GM19395 (cell line): ENCODE measurements around the gene KDM4B.

ENCODE experiments used
- ATAC-seq: cut with Tn5 transposase; IDR thresholded peaks from one replicate; pipeline ENCODE4 v1.9.1; 2021; ENCODE audit warnings: mild to moderate bottlenecking, moderate library complexity; ENCODE audit not compliant: unreplicated experiment

KDM4B gene

DNA sequence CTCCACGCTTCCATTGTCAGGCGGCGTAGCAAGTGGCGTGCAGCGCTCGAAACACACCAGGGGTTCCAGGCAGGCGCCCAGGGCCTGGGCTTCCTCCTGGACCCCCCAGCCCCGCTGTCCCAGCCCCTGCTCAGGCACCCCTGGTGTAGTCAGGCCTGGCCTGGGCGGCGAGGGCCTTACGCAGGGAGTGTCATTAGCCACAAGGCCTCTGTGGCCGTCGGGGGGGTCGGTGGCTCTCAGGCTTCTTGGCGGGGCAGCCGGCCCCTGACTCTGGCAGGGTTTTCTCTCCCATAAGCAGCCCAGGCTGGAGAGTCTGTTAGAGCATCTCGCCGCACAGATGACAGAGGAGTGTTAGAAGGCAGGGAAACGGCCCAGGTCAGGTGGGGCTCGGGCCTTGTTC is 116.7 kb downstream of the KDM4B start:
- ATAC-seq: no peak

- ATAC-seq: no peak
Observed at GRCh38 chr19:5086230-5086629, 117.3 kb downstream of the KDM4B start.

DNA sequence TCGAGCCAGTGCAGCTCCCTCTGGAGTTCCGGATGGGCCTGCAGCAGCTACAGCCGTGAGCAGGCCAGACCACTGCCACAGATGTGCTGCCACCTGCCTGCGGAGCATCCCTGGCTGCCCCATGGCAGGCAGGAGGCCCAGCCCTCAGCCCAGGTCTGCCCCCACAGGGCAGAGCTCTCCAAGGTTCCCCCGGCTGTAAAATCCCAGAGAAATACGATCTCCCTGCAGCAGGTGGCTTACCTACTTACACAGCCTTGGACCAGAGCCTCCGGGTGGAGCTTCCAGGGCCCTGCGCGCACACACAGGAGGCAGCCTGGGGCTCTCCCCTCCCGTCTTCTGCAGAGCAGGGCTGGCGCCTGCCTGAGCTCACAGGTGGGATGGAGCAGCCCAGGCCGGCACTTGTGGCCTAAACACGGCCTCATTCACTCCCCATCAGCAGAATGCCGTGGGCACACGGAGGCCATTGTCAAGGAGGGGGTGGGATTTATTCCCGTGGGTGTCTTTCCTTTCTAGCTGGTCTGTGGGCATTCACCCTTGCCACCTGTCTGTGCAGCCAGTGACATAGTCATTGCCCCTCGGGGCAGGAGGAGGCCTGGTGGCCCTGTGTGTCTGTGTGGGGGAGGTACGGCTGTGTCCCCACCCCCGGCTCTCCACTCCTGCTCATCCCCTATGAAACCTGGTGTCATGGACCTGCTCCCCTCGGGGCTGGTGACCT is 118.0 kb downstream of the KDM4B start:
- ATAC-seq: no peak

DNA sequence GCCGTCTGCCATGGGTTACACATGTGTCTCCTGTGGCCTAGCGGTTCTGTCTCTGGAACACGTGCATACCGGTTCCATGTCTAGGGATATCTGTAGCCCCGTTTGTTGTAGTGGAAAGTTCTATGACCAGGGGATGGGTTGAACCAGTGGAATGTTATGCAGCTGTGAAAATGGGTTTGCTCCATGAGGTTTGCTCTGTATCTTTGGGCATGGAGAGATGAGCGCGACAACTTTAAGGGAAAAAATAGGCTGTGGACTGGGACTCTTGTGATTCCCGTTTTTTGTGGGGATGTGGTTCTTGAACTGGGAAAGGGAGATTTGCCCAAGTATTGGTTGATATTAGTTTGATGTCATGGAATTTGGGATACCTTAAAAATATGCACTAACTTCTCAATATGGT is 120.4 kb downstream of the KDM4B start:
- no peak for ATAC-seq

DNA sequence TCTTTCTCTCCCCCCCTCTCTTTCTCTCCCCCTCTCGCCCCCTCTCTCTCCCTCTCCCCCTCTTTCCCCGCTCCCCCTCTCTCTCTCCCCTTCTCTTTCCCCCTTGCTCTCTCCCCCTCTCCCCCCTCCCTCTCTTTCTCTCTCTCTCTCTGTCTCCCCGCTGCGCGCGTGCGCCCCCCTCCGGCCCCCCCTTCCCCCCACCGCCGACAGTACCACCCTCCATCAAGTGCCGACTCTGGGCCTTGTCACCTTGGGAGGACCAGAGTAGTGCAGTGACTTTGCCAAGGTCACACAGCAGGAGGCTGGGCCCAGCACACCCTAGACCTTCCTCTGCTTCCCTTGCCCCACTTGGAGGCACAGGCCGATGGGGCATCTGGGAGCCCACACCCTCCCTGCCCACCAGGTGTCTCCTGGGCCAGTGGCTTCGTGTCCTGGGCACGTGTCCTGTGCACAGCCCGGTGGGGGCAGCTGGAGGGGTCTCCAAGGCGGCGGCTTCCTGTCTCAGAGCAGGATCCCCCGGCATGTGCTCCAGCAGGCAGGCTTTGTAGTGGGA is 121.6 kb downstream of the KDM4B start:
- ATAC-seq: no peak

GRCh38 chr19:5091018-5091683 is 122.2 kb downstream of the KDM4B start:
- no peak for ATAC-seq

- no peak for ATAC-seq
Observed at GRCh38 chr19:5091684-5092480, 123.0 kb downstream of the KDM4B start.

- no peak for ATAC-seq
Observed at GRCh38 chr19:5092481-5092843, 123.5 kb downstream of the KDM4B start.

- no peak for ATAC-seq
Observed at GRCh38 chr19:5093297-5093928, 124.5 kb downstream of the KDM4B start.

DNA sequence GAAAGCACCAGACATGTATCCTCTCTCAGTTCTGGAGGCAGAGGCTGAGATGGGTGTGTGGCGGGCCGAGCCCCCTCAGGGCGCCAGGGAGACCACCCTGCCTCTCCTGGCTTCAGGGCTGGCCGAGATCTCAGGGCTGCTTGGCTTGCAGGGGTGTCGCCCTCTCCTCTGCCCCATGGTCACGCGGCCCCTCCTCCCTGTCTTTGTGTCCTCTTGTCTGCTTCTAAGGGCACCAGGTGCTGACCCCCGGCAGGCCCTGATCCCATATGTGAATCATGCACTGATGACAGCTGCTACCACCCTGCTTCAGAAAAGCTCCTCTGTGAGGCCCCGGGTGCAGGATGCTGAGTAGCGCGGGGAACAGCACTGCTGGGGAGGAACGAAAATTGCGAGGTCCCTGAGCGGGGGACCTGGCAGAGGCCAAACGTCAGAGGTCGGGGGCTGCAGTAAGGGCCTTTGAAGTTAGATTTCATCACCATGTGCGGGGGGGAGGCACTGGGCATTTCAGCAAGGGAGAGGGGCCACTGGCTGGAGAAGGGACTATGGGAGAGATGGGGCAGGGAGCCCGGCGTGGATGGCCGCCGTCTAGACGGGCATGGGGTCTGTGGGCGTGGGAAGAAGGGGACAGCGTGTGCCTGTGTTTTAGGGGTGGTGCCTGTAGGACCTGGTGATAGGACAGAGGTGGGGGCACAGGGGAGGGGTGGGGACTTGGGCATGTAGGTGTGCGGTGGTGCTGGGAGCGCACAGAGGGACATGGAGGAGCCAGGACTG is 125.2 kb downstream of the KDM4B start:
- ATAC-seq: no peak

- no peak for ATAC-seq
Observed at GRCh38 chr19:5094768-5095567, 126.1 kb downstream of the KDM4B start.

DNA sequence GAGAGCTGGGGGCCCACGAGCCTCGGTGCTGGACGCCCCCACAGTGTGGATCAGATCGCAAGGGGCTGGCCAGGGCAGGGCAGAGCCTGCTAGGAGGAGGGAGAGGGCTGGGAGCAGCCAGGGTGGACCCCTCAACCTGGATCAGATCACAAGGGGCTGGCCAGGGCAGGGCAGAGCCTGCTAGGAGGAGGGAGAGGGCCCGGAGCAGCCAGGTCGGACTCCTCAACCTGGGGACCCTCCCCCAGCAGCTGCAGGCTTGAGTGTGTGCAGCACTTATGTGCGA is 126.6 kb downstream of the KDM4B start:
- ATAC-seq: no peak

- ATAC-seq: no peak
Observed at GRCh38 chr19:5096536-5096935, 127.6 kb downstream of the KDM4B start.

DNA sequence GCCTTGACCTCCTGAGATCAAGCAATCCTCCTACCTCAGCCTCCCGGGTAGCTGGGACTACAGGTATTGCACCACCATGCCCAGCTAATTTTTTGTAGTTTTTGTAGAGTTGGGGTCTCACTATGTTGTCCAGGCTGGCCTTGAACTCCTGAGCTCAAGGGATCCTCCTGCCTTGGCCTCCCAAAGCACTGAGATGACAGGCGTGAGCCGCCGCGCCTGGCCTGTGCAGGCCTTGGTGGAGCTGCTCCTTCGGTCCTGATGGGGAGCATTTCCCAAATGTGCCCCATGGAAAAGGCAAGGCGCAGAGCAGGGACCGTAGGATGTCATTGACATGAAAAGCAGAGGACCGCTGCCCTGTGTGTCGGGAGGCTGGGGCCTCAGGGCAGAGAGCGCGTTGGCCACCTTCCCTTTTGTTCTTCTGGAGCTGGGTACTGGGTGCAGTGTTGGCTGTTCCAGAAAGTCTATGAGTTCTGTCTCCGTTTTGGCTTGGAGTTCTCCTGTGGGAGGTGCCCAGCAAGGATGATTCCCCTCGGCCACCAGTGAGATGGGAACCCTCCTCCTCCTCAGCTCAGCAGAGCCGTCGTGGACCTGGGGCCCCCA is 128.5 kb downstream of the KDM4B start:
- no peak for ATAC-seq

DNA sequence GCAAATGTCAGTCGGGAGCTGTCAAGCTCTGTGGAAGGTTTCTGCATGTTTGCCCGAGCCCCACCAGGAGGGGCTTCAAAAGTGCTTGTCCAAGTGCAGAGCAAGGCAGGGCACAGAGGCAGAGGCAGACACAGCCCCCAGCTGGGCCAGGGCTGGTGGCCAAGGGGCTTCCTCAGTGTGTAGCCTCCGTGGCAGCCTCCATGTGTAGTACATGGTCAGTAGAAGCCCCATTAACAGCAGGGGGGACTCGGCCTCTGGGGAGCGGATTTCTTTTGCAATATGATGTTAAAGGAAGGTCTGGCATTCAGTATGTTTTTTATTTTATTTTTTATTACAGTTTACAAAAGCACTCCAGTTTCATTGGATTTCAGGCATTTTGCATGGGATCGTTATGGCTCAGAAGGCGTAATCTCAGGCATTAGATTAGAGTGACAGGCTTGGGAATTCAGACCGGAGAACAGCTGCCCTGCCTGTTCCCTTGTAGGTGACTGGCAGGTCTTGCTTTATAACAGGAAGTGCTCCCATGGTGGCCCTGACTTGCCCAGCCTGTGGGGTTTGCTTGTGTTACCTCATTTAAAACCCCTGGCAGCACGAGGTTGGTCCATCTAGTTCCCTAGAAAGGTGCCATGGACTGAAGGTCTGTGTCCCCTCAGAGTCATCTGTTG is 129.2 kb downstream of the KDM4B start:
- ATAC-seq: no peak

DNA sequence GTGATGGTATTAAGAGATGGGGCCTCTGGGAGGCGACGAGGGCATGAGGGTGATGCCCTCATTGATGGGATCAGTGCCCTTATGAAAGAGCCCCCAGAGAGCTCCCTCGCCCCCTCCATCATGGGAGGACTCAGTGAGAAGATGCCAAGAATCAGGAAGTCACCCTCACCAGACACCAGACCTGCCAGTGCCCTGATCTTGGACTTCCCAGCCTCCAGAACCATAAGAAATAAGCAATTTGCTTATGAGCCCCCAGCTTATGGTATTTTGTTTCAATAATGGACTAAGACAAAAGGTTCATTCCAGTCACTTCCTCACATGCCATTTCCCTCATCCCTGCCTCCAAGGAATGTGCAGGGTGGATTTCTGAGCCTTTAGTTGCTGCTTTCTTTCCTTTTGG is 129.7 kb downstream of the KDM4B start:
- ATAC-seq: no peak

DNA sequence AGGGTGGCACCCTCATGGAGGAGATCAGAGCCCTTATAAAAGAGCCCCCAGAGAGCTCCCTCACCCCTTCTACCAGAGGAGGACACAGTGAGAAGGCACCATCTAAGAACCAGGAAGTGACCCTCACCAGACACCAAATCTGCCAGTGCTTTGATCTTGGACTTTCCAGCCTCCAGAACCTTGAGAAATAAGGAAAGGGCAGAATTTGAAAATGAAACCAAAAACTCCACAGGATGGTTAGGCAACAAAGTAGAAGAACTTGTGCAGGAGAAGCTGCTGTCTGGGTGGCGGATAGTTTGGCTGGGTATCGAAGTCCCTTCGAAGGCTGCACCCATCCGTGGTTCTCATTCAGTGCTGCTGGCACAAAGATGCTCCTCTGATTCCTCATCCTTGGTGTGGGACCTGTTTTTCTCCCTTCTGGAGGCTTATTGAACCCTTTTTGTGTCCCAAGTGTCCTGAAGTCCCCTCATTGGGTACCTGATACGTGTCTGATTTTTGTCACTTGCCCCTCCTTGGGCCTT is 130.8 kb downstream of the KDM4B start:
- no peak for ATAC-seq

DNA sequence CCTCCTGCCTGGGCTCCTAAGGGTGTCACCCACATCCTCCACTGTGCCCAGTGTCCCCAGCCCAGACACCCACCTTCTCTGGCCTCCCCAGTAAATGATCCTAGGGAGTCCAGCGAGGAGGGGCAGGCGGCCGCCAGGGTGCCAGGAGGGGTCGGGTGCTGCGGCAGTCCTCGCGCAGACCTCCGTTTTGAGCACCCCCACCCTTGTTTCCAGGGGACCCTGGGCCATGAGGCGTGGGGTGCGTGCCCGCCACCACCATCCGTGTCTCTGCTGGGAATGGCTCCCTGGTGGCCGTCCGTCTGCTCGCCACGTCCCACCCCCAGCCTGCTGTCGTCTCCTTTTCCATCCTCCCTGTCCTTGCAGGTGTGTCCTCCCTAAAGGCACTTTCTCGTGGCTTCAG is 133.0 kb downstream of the KDM4B start:
- ATAC-seq: no peak

- ATAC-seq: no peak
Observed at GRCh38 chr19:5102520-5102919, 133.6 kb downstream of the KDM4B start.
